CD4-positive, alpha-beta T cell treated with Interleukin-4 for 4 hours (primary cell): Measurements from ENCODE around the gene WDR90.

Experiments
- DNase-seq: peaks from one replicate; pipeline ENCODE4 v3.0.0-alpha.2; 2020

Gene WDR90

GRCh38 chr16:661184-661821, 12.1 kb downstream of the WDR90 start:
- no peak for DNase-seq

GRCh38 chr16:662095-662494, 12.9 kb downstream of the WDR90 start:
- DNase-seq: no peak

- no peak for DNase-seq
Measured at GRCh38 chr16:662597-662996, 13.4 kb downstream of the WDR90 start.

GRCh38 chr16:666572-666971, 17.4 kb downstream of the WDR90 start:
- DNase-seq: no peak

GRCh38 chr16:667113-667779, 18.1 kb downstream of the WDR90 start:
- DNase-seq: no peak

- peak; percentile 91 for DNase-seq
Measured at GRCh38 chr16:667780-668518, 18.8 kb downstream of the WDR90 start, which contains the start of gene RHOT2. TSS of gene RHOT2 (plus strand) at chr16:668132. CDS start at chr16:668200, 68 bp downstream.

GRCh38 chr16:668519-669171, 19.5 kb downstream of the WDR90 start:
- no peak for DNase-seq

GRCh38 chr16:669666-670065, 20.5 kb downstream of the WDR90 start:
- DNase-seq: no peak

- no peak for DNase-seq
Measured at GRCh38 chr16:670485-671352, 21.6 kb downstream of the WDR90 start.

- DNase-seq: no peak
Measured at GRCh38 chr16:671353-672131, 22.4 kb downstream of the WDR90 start.

GRCh38 chr16:672371-672770, 23.2 kb downstream of the WDR90 start:
- DNase-seq: no peak

GRCh38 chr16:672851-673250, 23.7 kb downstream of the WDR90 start:
- no peak for DNase-seq

- no peak for DNase-seq
Measured at GRCh38 chr16:673399-673991, 24.3 kb downstream of the WDR90 start.

- DNase-seq: no peak
Measured at GRCh38 chr16:674214-674881, 25.2 kb downstream of the WDR90 start.

- no peak for DNase-seq
Measured at GRCh38 chr16:674968-675883, 26.1 kb downstream of the WDR90 start, which contains the start of gene RHBDL1. TSS of gene RHBDL1 (plus strand) at chr16:675671. CDS start at chr16:675791, 120 bp downstream.

GRCh38 chr16:675884-676564, 26.9 kb downstream of the WDR90 start:
- no peak for DNase-seq

- DNase-seq: no peak
Measured at GRCh38 chr16:676565-676902, 27.4 kb downstream of the WDR90 start.

- peak; percentile 37 for DNase-seq
Measured at GRCh38 chr16:676913-677312, 27.7 kb downstream of the WDR90 start.
